B cell (primary cell): ENCODE results near the gene AUTS2. TPM values are rescaled to one million over a fixed set of nuclear protein-coding genes. Genes with fewer than 3 reads are reported as not detected.

Source experiments
- ATAC-seq: fragments of 200-7000 bp; cut with Tn5 transposase; one replicate; pipeline ENCODE4 v1.10.0; 2021; ENCODE audit warnings: low read depth, mild to moderate bottlenecking, moderate number of reproducible peaks, moderate library complexity
- CTCF ChIA-PET: fragments of 350-600 bp; sonication (Branson Sonifier 250); formaldehyde crosslinking; loops from one replicate; lab custom pipeline; 2021; ENCODE audit warnings: antibody characterized with exemption, inconsistent platforms; lab: Charles Lee
- POLR2A ChIA-PET: fragments of 350-600 bp; sonication (Branson Sonifier 250); formaldehyde crosslinking; loops from one replicate; lab custom pipeline; 2021; ENCODE audit warnings: antibody characterized with exemption; lab: Charles Lee
- DNase-seq: peaks from one replicate; pipeline ENCODE4 v3.0.0; 2013
- H2AFZ ChIP-seq: 2 replicates; pipeline ENCODE4 v1.6.1; 2012; ENCODE audit warnings: mild to moderate bottlenecking, low read depth, low read length; ENCODE audit not compliant: insufficient read depth, poor library complexity, severe bottlenecking
- H3K27ac ChIP-seq, 2 donors: 1 replicate in 1 of 2; 2 replicates in 1 of 2; pipeline ENCODE4 v1.5.1; 2012 to 2013; ENCODE audit warnings: low read length in 2 of 2, mild to moderate bottlenecking in 2 of 2, moderate library complexity in 1 of 2
- H3K27me3 ChIP-seq, 4 experiments: fragments of 200-600 bp in 1 of 4; sonication (generic) in 1 of 4; replicated peaks in 1 of 4; 1 replicate in 2 of 4; 2 replicates in 2 of 4; pipeline versions ENCODE4 v1.6.1 to v1.7.0; 2013 to 2016; ENCODE audit warnings: low read length in 3 of 4, mild to moderate bottlenecking in 2 of 4, mixed read lengths in 1 of 4, moderate library complexity in 1 of 4; ENCODE audit not compliant: insufficient read depth in 4 of 4, control insufficient read depth in 3 of 4; ENCODE audit errors: control extremely low read depth in 1 of 4
- H3K36me3 ChIP-seq, 2 experiments: replicated peaks in 1 of 2; 1 replicate in 1 of 2; 2 replicates in 1 of 2; pipeline versions ENCODE4 v1.6.1 to v1.7.1; 2013; ENCODE audit warnings: low read length in 1 of 2; ENCODE audit not compliant: insufficient read depth in 2 of 2, control insufficient read depth in 1 of 2; ENCODE audit errors: control extremely low read depth in 1 of 2, extremely low read depth in 1 of 2
- H3K4me1 ChIP-seq, 2 donors: fragments of 200-600 bp in 1 of 2; sonication (generic) in 1 of 2; 1 replicate in 1 of 2; 2 replicates in 1 of 2; pipeline versions ENCODE4 v1.5.1 to v1.6.1; 2013 to 2017; ENCODE audit warnings: low read length in 2 of 2; ENCODE audit not compliant: control insufficient read depth in 2 of 2, insufficient read depth in 2 of 2
- H3K4me2 ChIP-seq: replicated peaks from 2 replicates; pipeline ENCODE3; 2012; ENCODE audit warnings: mild to moderate bottlenecking, low read depth, low read length; ENCODE audit not compliant: poor library complexity, severe bottlenecking
- H3K4me3 ChIP-seq, 5 experiments: fragments of 200-600 bp in 1 of 5; sonication (generic) in 1 of 5; 1 replicate in 3 of 5; 2 replicates in 2 of 5; pipeline versions ENCODE4 v1.5.1 to v1.7.0; 2011 to 2016; ENCODE audit warnings: low read length in 4 of 5, mild to moderate bottlenecking in 4 of 5, low read depth in 2 of 5, control low read depth in 1 of 5, moderate library complexity in 1 of 5; ENCODE audit not compliant: insufficient read depth in 1 of 5; ENCODE audit errors: control extremely low read depth in 1 of 5, extremely low read depth in 1 of 5
- H3K79me2 ChIP-seq: fragments of 200-600 bp; sonication (generic); one replicate; pipeline ENCODE4 v1.6.0; 2016; ENCODE audit warnings: low read length; ENCODE audit not compliant: control insufficient read depth, insufficient read depth
- H3K9ac ChIP-seq: fragments of 200-600 bp; sonication (generic); 2 replicates; pipeline ENCODE4 v1.6.1; 2017; ENCODE audit warnings: mild to moderate bottlenecking, low read length, moderate library complexity
- H3K9me3 ChIP-seq, 3 donors: one replicate each; pipeline versions ENCODE4 v1.6.1 to v1.7.1; 2013; ENCODE audit warnings: low read length in 2 of 3; ENCODE audit not compliant: control insufficient read depth in 2 of 3, insufficient read depth in 1 of 3; ENCODE audit errors: control extremely low read depth in 1 of 3
- H4K20me1 ChIP-seq: 2 replicates; pipeline ENCODE4 v1.6.0; 2012; ENCODE audit warnings: mild to moderate bottlenecking, low read length; ENCODE audit not compliant: insufficient read depth, control insufficient read depth, poor library complexity, severe bottlenecking
- H3K27ac Mint-ChIP-seq: one replicate; pipeline ENCODE4 v1.8.0; 2021; ENCODE audit warnings: mixed read lengths
- H3K27me3 Mint-ChIP-seq: one replicate; pipeline ENCODE4 v1.8.0; 2021; ENCODE audit warnings: mixed read lengths
- H3K4me1 Mint-ChIP-seq: one replicate; pipeline ENCODE4 v1.8.0; 2021; ENCODE audit warnings: mixed read lengths
- H3K4me3 Mint-ChIP-seq: one replicate; pipeline ENCODE4 v1.8.0; 2021; ENCODE audit warnings: mixed read lengths
- H3K9me3 Mint-ChIP-seq: one replicate; pipeline ENCODE4 v1.8.0; 2022; ENCODE audit warnings: mixed read lengths; ENCODE audit not compliant: insufficient read depth
- CTCF ChIP-seq: fragments of 200-600 bp; IDR thresholded peaks from one replicate; pipeline ENCODE4 v1.8.0; 2022; ENCODE audit warnings: antibody characterized with exemption, mild to moderate bottlenecking
- EZH2 ChIP-seq: IDR thresholded peaks from 2 replicates; pipeline ENCODE4 v1.6.1; 2012; ENCODE audit warnings: borderline replicate concordance, low read depth, mild to moderate bottlenecking, moderate library complexity, low read length; ENCODE audit not compliant: insufficient read depth, poor library complexity, severe bottlenecking
- WGBS: methylation state at CpG from one replicate; pipeline ENCODE4 v1.1.5; 2013; ENCODE audit warnings: missing lambda C conversion rate; ENCODE audit not compliant: insufficient coverage; 5-methylcytosine and 5-hydroxymethylcytosine counted together
- intact Hi-C: fragments of 100-400 bp; cut with micrococcal nuclease; formaldehyde crosslinking; loops from one replicate; pipeline ENCODE4 v1.10.0; 2022
- polyA plus RNA-seq: library from polyadenylated mRNA; depleted of rRNA; stranded (reverse); fragments of >200 nt; gene quantifications from 2 replicates; pipeline ENCODE4 v1.2.3, GENCODE V29; 2012
- total RNA-seq, 2 donors: library from RNA; stranded (reverse); fragments of 120-200 nt in 1 of 2; gene quantifications; 1 replicate in 1 of 2; 2 replicates in 1 of 2; pipeline versions ENCODE4 v1.2.3 to v1.2.4, GENCODE V29; 2013 to 2022

The AUTS2 gene
- total and polyA plus RNA-seq, 2 donors (not counting 1 experiment from before 2014, with no cell fraction given), result 22.3 to 35.0 TPM

- H2AFZ ChIP-seq, result no peak overlapping the region
- ChIA-PET CTCF (no interaction called here), POLR2A (no interaction called here)
- Mint-ChIP-seq H3K9me3 (no peaks in the 10 kb centered on the region), H3K27ac (no peak overlapping the region), H3K4me1 (peaks cover 33% of the 10 kb centered on the region), H3K4me3 (no peak overlapping the region), H3K27me3 (no peaks in the 10 kb centered on the region)
- no peaks in the 10 kb centered on the region for H3K27me3 ChIP-seq
- no peak for ATAC-seq
- H3K4me3 ChIP-seq, result no peak overlapping the region
- no CpG with 5 or more reads among the region's 1 CpG for WGBS
- peaks cover 14% of the 10 kb centered on the region for H3K79me2 ChIP-seq
- no peaks in the 10 kb centered on the region for H4K20me1 ChIP-seq
- TF ChIP-seq EZH2, result no peak
- no peak for TF ChIP-seq CTCF
- H3K9me3 ChIP-seq, result no peaks in the 10 kb centered on the region
- no peak overlapping the region for H3K4me2 ChIP-seq
- no peak for DNase-seq
- no peak overlapping the region for H3K9ac ChIP-seq
- H3K27ac ChIP-seq, result no peak overlapping the region
- peaks cover 24 to 31% of the 10 kb centered on the region in 2 donors for H3K4me1 ChIP-seq
- intact Hi-C loops, result no loop called here
- no peaks in the 10 kb centered on the region for H3K36me3 ChIP-seq
Observed at GRCh38 chr7:69742237-69742636, 144.0 kb downstream of the AUTS2 start.

GRCh38 chr7:69743436-69743835, 145.2 kb downstream of the AUTS2 start:
- peaks cover 23% of the 10 kb centered on the region for H3K4me1 Mint-ChIP-seq
- POLR2A ChIA-PET, result no interaction called here
- WGBS, result no CpG with 5 or more reads among the region's 2 CpGs
- no peaks in the 10 kb centered on the region for H3K27me3 ChIP-seq
- no peak overlapping the region for H3K4me2 ChIP-seq
- no peak for ATAC-seq
- no peaks in the 10 kb centered on the region for H4K20me1 ChIP-seq
- no peaks in the 10 kb centered on the region for H3K36me3 ChIP-seq
- peaks cover 19 to 25% of the 10 kb centered on the region in 2 donors for H3K4me1 ChIP-seq
- H3K4me3 Mint-ChIP-seq, result no peak overlapping the region
- H3K79me2 ChIP-seq, result peaks cover 18% of the 10 kb centered on the region
- H3K9me3 Mint-ChIP-seq, result no peaks in the 10 kb centered on the region
- no peaks in the 10 kb centered on the region for H3K9me3 ChIP-seq
- H3K4me3 ChIP-seq, result no peak overlapping the region
- intact Hi-C loops, result no loop called here
- no peak overlapping the region for H3K27ac ChIP-seq
- DNase-seq, result no peak
- TF ChIP-seq CTCF (no peak), EZH2 (no peak)
- H3K9ac ChIP-seq, result no peak overlapping the region
- no peaks in the 10 kb centered on the region for H3K27me3 Mint-ChIP-seq
- CTCF ChIA-PET, result no interaction called here
- no peak overlapping the region for H3K27ac Mint-ChIP-seq
- H2AFZ ChIP-seq, result no peak overlapping the region
